H9 (cell line): ENCODE measurements around the gene ENHO. TPM values are rescaled to one million over a fixed set of nuclear protein-coding genes. Genes with fewer than 3 reads are reported as not detected.

Experiments
- DNase-seq: peaks from one replicate; pipeline ENCODE4 v3.0.0-alpha.2; 2017
- H2AFZ ChIP-seq: one replicate; pipeline ENCODE4 v1.6.1; 2013; ENCODE audit warnings: mild to moderate bottlenecking, low read length, control low read depth, moderate library complexity
- H2AK5ac ChIP-seq: 2 replicates; pipeline ENCODE4 v1.6.1; 2013; ENCODE audit warnings: low read length, control low read depth, mixed read lengths; ENCODE audit not compliant: insufficient read length
- H2BK120ac ChIP-seq: one replicate; pipeline ENCODE4 v1.6.1; 2013; ENCODE audit warnings: low read depth, mild to moderate bottlenecking, low read length, control low read depth, inconsistent platforms; ENCODE audit not compliant: poor library complexity, severe bottlenecking
- H2BK12ac ChIP-seq: 2 replicates; pipeline ENCODE4 v1.6.1; 2013; ENCODE audit warnings: low read length, control low read depth, mixed read lengths, low read depth; ENCODE audit not compliant: insufficient read length
- H2BK15ac ChIP-seq: 2 replicates; pipeline ENCODE4 v1.6.1; 2013; ENCODE audit warnings: low read depth, low read length, control low read depth
- H2BK20ac ChIP-seq: one replicate; pipeline ENCODE4 v1.6.1; 2013; ENCODE audit warnings: low read depth, mild to moderate bottlenecking, low read length, control low read depth, inconsistent platforms; ENCODE audit not compliant: poor library complexity, severe bottlenecking
- H2BK5ac ChIP-seq: 2 replicates; pipeline ENCODE4 v1.6.1; 2013; ENCODE audit warnings: low read length, control low read depth, mixed read lengths; ENCODE audit not compliant: insufficient read length
- H3K14ac ChIP-seq: 2 replicates; pipeline ENCODE4 v1.6.1; 2013; ENCODE audit warnings: low read length, control low read depth; ENCODE audit not compliant: insufficient read depth
- H3K18ac ChIP-seq: 2 replicates; pipeline ENCODE4 v1.6.1; 2013; ENCODE audit warnings: low read depth, mild to moderate bottlenecking, mixed read lengths, low read length, control low read depth; ENCODE audit not compliant: insufficient read length
- H3K23ac ChIP-seq: 2 replicates; pipeline ENCODE4 v1.6.1; 2013; ENCODE audit warnings: low read length, control low read depth, mixed read lengths, low read depth; ENCODE audit not compliant: insufficient read length
- H3K23me2 ChIP-seq: 2 replicates; pipeline ENCODE4 v1.6.1; 2013; ENCODE audit warnings: low read depth, mild to moderate bottlenecking, mixed read lengths, low read length, control low read depth; ENCODE audit not compliant: insufficient read length, poor library complexity, severe bottlenecking
- H3K27ac ChIP-seq: 2 replicates; pipeline ENCODE4 v1.5.1; 2013; ENCODE audit warnings: low read length, control low read depth, mixed read lengths, low read depth; ENCODE audit not compliant: insufficient read length
- H3K27me3 ChIP-seq: 2 replicates; pipeline ENCODE4 v1.6.1; 2013; ENCODE audit warnings: low read length, control low read depth, inconsistent platforms; ENCODE audit not compliant: insufficient read depth
- H3K4ac ChIP-seq: 2 replicates; pipeline ENCODE4 v1.6.1; 2013; ENCODE audit warnings: low read depth, mild to moderate bottlenecking, control low read depth, inconsistent platforms, low read length, moderate library complexity
- H3K4me1 ChIP-seq: 2 replicates; pipeline ENCODE4 v1.6.1; 2013; ENCODE audit warnings: low read length, control low read depth, inconsistent platforms; ENCODE audit not compliant: insufficient read depth
- H3K4me2 ChIP-seq: 2 replicates; pipeline ENCODE4 v1.6.1; 2013; ENCODE audit warnings: low read length, control low read depth, mixed read lengths; ENCODE audit not compliant: insufficient read length, insufficient read depth
- H3K56ac ChIP-seq: 2 replicates; pipeline ENCODE4 v1.6.1; 2013; ENCODE audit warnings: low read depth, mild to moderate bottlenecking, mixed read lengths, low read length, control low read depth; ENCODE audit not compliant: insufficient read length
- H3K79me1 ChIP-seq: 2 replicates; pipeline ENCODE4 v1.6.1; 2013; ENCODE audit warnings: low read depth, mild to moderate bottlenecking, moderate library complexity, low read length, control low read depth, inconsistent platforms; ENCODE audit not compliant: insufficient read depth, poor library complexity, severe bottlenecking
- H3K79me2 ChIP-seq: 2 replicates; pipeline ENCODE4 v1.6.1; 2013; ENCODE audit warnings: low read length, control low read depth, inconsistent platforms; ENCODE audit not compliant: insufficient read depth
- H3K9ac ChIP-seq: 2 replicates; pipeline ENCODE4 v1.6.1; 2013; ENCODE audit warnings: low read length, control low read depth, mixed read lengths; ENCODE audit not compliant: insufficient read length; ENCODE audit errors: extremely low read depth
- H3K9me3 ChIP-seq: one replicate; pipeline ENCODE4 v1.6.1; 2013; ENCODE audit warnings: low read depth, low read length, inconsistent platforms; ENCODE audit not compliant: control insufficient read depth
- H3T11ph ChIP-seq: one replicate; pipeline ENCODE4 v1.6.1; 2013; ENCODE audit warnings: mild to moderate bottlenecking, low read length, control low read depth, inconsistent platforms
- H4K20me1 ChIP-seq: one replicate; pipeline ENCODE4 v1.6.1; 2013; ENCODE audit not compliant: control insufficient read depth, insufficient read length, insufficient read depth
- H4K5ac ChIP-seq: 2 replicates; pipeline ENCODE4 v1.6.1; 2013; ENCODE audit warnings: low read depth, mild to moderate bottlenecking, mixed read lengths, low read length, control low read depth; ENCODE audit not compliant: insufficient read length
- H4K8ac ChIP-seq: replicated peaks from 2 replicates; pipeline ENCODE4 v1.6.1; 2013; ENCODE audit warnings: low read length, control low read depth, mixed read lengths, low read depth; ENCODE audit not compliant: insufficient read length
- H4K91ac ChIP-seq: 2 replicates; pipeline ENCODE4 v1.6.1; 2013; ENCODE audit warnings: low read depth, mild to moderate bottlenecking, moderate library complexity, mixed read lengths, low read length, control low read depth; ENCODE audit not compliant: insufficient read length
- H3K27ac Mint-ChIP-seq, 3 experiments: 2 replicates in 2 of 3; 3 replicates in 1 of 3; pipeline ENCODE4 v1.8.0; 2020 to 2021; ENCODE audit warnings: mixed read lengths in 3 of 3, mild to moderate bottlenecking in 1 of 3, moderate library complexity in 1 of 3
- H3K27me3 Mint-ChIP-seq: 2 replicates; pipeline ENCODE4 v1.8.0; 2021; ENCODE audit warnings: low read depth, mild to moderate bottlenecking, moderate library complexity, mixed read lengths
- H3K36me3 Mint-ChIP-seq, 3 experiments: 2 replicates in 2 of 3; 3 replicates in 1 of 3; pipeline ENCODE4 v1.8.0; 2020 to 2021; ENCODE audit warnings: low read depth in 3 of 3, mixed read lengths in 3 of 3; ENCODE audit not compliant: insufficient read depth in 1 of 3
- H3K4me1 Mint-ChIP-seq, 2 experiments: 2 replicates each; pipeline ENCODE4 v1.8.0; 2020; ENCODE audit warnings: mixed read lengths in 2 of 2
- H3K4me3 Mint-ChIP-seq, 2 experiments: 2 replicates in 1 of 2; 3 replicates in 1 of 2; pipeline ENCODE4 v1.8.0; 2020 to 2021; ENCODE audit warnings: mild to moderate bottlenecking in 2 of 2, mixed read lengths in 2 of 2, moderate library complexity in 1 of 2
- H3K9me3 Mint-ChIP-seq, 2 experiments: 2 replicates in 1 of 2; 3 replicates in 1 of 2; pipeline ENCODE4 v1.8.0; 2020; ENCODE audit warnings: mild to moderate bottlenecking in 2 of 2, mixed read lengths in 2 of 2, moderate library complexity in 1 of 2
- CTCF ChIP-seq: fragments of 200-600 bp; sonication (generic); conservative IDR thresholded peaks from 3 replicates; pipeline ENCODE4 v1.8.0; 2021; ENCODE audit warnings: antibody characterized with exemption, mild to moderate bottlenecking
- WGBS: extraction: QIAGEN DNeasy Blood & Tissue Kit; methylation state at CpG from one replicate; pipeline ENCODE4 v1.1.7; 2013; ENCODE audit warnings: missing lambda C conversion rate, low lambda C conversion rate, mixed read lengths; ENCODE audit not compliant: insufficient read length; ENCODE audit errors: extremely low coverage; 5-methylcytosine and 5-hydroxymethylcytosine counted together
- total RNA-seq: library from RNA; stranded (reverse); gene quantifications from 2 replicates; pipeline ENCODE4 v1.2.1, GENCODE V29; 2021

The ENHO gene
- total RNA-seq, 1 experiment from 2014 or later = 14.5 TPM

- Mint-ChIP-seq H3K27me3 (peaks cover 30% of the 10 kb centered on the region), H3K4me3 (no peak overlapping the region), H3K9me3 (no peaks in the 10 kb centered on the region), H3K36me3 (no peaks in the 10 kb centered on the region), H3K4me1 (no peaks in the 10 kb centered on the region), H3K27ac (no peak overlapping the region)
- H4K8ac ChIP-seq = no peak overlapping the region
- DNase-seq = no peak
- no peak overlapping the region for H2AK5ac ChIP-seq
- no peak overlapping the region for H2BK5ac ChIP-seq
- no peak overlapping the region for H2BK15ac ChIP-seq
- H3K27me3 ChIP-seq = no peaks in the 10 kb centered on the region; the same call in 1 of the 2 replicates
- no peaks in the 10 kb centered on the region for H3K4me1 ChIP-seq
- no peak overlapping the region for H2BK12ac ChIP-seq
- H3K23ac ChIP-seq = no peak overlapping the region
- no peak overlapping the region for H3K4ac ChIP-seq
- H4K20me1 ChIP-seq = no peaks in the 10 kb centered on the region
- H3K79me1 ChIP-seq = no peaks in the 10 kb centered on the region
- H3K79me2 ChIP-seq = no peaks in the 10 kb centered on the region
- H3K18ac ChIP-seq = no peak overlapping the region
- no peak overlapping the region for H2BK120ac ChIP-seq
- no peak overlapping the region for H3K4me2 ChIP-seq
- no peak overlapping the region for H3K27ac ChIP-seq
- no peaks in the 10 kb centered on the region for H3K23me2 ChIP-seq
- H3K9me3 ChIP-seq = no peaks in the 10 kb centered on the region
- H4K5ac ChIP-seq = no peak overlapping the region
- no peak overlapping the region for H4K91ac ChIP-seq
- no peak overlapping the region for H3K14ac ChIP-seq
- no peak for TF ChIP-seq CTCF
- H3K9ac ChIP-seq = no peak overlapping the region
- no CpG with 5 or more reads among the region's 3 CpGs for WGBS
- no peak overlapping the region for H3K56ac ChIP-seq
- no peak overlapping the region for H2BK20ac ChIP-seq
- no peak overlapping the region for H3T11ph ChIP-seq
- H2AFZ ChIP-seq = no peak overlapping the region
These were observed 32.0 kb downstream of the ENHO start for GRCh38 chr9:34490760-34491159.
